KG1 (cell line): ENCODE data around the gene C11orf42.

Experiments used
- DNase-seq: peaks from one replicate; lab custom pipeline; 2025; lab: John Stamatoyannopoulos, UW

C11orf42 gene

GRCh38 chr11:6258571-6259081 is 53.3 kb downstream of the C11orf42 start:
- DNase-seq, result no peak

- no peak for DNase-seq
Measured at GRCh38 chr11:6260207-6260726, 54.9 kb downstream of the C11orf42 start.
